ENCODE data around the gene SV2C.

The SV2C gene

DNA sequence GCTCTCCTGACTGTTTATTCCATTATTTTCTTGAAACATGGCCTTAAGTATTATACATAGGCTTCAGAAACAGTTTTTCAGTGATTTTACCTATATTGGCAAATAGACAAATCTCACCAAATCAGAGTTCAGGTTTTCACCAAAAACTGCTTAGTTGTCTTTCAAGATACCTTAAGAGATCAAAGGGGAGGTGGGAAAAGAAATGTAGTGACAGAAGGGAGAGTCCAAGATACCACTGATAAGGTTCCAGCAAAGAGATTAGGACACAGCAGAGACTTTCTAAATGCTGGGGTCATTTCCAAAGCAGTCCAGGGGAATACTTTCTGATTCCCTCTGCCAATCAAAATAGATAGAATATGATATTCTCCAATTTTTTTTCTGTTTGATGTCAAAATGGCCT is 246.2 kb downstream of the SV2C start:
- no peak for ATAC-seq
- no peak for TF ChIP-seq TCF4 (CRISPR knock-in tag; IDR thresholded peaks at IDR 0.05; ENCODE audit: borderline replicate concordance)
- no peak for TF ChIP-seq ZNF565 (CRISPR knock-in tag; conservative IDR thresholded peaks at IDR 0.05; ENCODE audit: low read depth)
- TF ChIP-seq GLIS3 (CRISPR knock-in tag; IDR thresholded peaks at IDR 0.05) = no peak
- TF ChIP-seq, protein P1, sequence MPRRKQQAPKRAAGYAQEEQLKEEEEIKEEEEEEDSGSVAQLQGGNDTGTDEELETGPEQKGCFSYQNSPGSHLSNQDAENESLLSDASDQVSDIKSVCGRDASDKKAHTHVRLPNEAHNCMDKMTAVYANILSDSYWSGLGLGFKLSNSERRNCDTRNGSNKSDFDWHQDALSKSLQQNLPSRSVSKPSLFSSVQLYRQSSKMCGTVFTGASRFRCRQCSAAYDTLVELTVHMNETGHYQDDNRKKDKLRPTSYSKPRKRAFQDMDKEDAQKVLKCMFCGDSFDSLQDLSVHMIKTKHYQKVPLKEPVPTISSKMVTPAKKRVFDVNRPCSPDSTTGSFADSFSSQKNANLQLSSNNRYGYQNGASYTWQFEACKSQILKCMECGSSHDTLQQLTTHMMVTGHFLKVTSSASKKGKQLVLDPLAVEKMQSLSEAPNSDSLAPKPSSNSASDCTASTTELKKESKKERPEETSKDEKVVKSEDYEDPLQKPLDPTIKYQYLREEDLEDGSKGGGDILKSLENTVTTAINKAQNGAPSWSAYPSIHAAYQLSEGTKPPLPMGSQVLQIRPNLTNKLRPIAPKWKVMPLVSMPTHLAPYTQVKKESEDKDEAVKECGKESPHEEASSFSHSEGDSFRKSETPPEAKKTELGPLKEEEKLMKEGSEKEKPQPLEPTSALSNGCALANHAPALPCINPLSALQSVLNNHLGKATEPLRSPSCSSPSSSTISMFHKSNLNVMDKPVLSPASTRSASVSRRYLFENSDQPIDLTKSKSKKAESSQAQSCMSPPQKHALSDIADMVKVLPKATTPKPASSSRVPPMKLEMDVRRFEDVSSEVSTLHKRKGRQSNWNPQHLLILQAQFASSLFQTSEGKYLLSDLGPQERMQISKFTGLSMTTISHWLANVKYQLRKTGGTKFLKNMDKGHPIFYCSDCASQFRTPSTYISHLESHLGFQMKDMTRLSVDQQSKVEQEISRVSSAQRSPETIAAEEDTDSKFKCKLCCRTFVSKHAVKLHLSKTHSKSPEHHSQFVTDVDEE (CRISPR knock-in tag; IDR thresholded peaks at IDR 0.05) = no peak
- TF ChIP-seq RARB (CRISPR knock-in tag; IDR thresholded peaks at IDR 0.05) = no peak
- TF ChIP-seq SNAI2 (CRISPR knock-in tag; IDR thresholded peaks at IDR 0.05) = no peak
- no peak for TF ChIP-seq OSR1 (CRISPR knock-in tag; IDR thresholded peaks at IDR 0.05)
- TF ChIP-seq, protein P2, sequence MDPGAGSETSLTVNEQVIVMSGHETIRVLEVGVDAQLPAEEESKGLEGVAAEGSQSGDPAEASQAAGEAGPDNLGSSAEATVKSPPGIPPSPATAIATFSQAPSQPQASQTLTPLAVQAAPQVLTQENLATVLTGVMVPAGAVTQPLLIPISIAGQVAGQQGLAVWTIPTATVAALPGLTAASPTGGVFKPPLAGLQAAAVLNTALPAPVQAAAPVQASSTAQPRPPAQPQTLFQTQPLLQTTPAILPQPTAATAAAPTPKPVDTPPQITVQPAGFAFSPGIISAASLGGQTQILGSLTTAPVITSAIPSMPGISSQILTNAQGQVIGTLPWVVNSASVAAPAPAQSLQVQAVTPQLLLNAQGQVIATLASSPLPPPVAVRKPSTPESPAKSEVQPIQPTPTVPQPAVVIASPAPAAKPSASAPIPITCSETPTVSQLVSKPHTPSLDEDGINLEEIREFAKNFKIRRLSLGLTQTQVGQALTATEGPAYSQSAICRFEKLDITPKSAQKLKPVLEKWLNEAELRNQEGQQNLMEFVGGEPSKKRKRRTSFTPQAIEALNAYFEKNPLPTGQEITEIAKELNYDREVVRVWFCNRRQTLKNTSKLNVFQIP (CRISPR knock-in tag; IDR thresholded peaks at IDR 0.05; ENCODE audit: borderline replicate concordance, low read depth) = no peak
- no peak for TF ChIP-seq ZNF8 (CRISPR knock-in tag; IDR thresholded peaks at IDR 0.05)
- TF ChIP-seq, protein P3, sequence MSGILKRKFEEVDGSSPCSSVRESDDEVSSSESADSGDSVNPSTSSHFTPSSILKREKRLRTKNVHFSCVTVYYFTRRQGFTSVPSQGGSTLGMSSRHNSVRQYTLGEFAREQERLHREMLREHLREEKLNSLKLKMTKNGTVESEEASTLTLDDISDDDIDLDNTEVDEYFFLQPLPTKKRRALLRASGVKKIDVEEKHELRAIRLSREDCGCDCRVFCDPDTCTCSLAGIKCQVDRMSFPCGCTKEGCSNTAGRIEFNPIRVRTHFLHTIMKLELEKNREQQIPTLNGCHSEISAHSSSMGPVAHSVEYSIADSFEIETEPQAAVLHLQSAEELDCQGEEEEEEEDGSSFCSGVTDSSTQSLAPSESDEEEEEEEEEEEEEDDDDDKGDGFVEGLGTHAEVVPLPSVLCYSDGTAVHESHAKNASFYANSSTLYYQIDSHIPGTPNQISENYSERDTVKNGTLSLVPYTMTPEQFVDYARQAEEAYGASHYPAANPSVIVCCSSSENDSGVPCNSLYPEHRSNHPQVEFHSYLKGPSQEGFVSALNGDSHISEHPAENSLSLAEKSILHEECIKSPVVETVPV (CRISPR knock-in tag; IDR thresholded peaks at IDR 0.05) = no peak
- TF ChIP-seq ZNF70 (CRISPR knock-in tag; IDR thresholded peaks at IDR 0.05) = no peak

DNA sequence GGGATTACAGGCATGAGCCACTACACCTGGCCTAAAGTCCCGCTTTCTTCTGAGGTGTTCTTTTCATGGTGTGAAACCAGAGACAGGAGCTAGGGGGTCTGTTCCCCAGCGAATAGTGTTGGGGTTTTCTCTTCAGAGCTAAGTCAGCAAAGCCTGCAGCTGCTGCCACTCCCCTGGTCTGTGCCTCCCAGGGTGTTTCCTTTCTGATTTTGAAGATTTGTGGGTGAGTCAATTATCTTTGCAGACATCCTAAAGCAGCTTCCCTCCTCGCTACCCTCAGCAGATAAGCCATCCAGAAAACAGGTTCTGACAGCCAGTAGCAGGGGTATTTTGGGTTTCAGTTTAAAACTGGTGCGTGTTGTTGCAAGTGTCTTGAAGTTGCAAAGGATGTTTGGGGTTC is 247.9 kb downstream of the SV2C start:
- TF ChIP-seq OSR1 (CRISPR knock-in tag; IDR thresholded peaks at IDR 0.05) (no peak), ZNF70 (CRISPR knock-in tag; IDR thresholded peaks at IDR 0.05) (no peak), ZNF8 (CRISPR knock-in tag; IDR thresholded peaks at IDR 0.05) (no peak), ZC3H10 (CRISPR knock-in tag; IDR thresholded peaks at IDR 0.05) (no peak), ZFP30 (CRISPR knock-in tag; IDR thresholded peaks at IDR 0.05) (no peak), ZNF565 (CRISPR knock-in tag; conservative IDR thresholded peaks at IDR 0.05; ENCODE audit: low read depth) (no peak), SNAI2 (CRISPR knock-in tag; IDR thresholded peaks at IDR 0.05) (no peak)
- TF ChIP-seq, protein P2 (CRISPR knock-in tag; IDR thresholded peaks at IDR 0.05; ENCODE audit: borderline replicate concordance, low read depth) = no peak

DNA sequence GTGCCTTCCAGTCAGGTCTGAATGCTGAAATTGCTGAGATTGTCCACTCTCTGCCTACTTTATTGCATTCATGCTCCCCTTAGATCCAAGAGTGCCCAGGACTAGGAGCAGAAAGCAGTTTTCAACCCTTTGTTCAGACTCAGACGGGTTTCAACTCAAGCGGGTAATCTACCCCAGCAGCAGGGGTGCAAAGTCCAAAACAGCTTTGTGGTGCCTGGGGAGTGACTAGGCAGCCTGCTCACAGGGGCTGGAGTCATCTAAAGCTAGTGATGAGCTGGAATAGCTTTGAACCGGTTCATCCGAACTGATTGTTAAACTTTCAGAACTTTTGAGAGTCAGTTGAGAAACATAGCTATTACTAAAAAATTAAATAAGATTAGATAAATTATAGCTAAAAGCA is 248.9 kb downstream of the SV2C start:
- TF ChIP-seq TCF4 (CRISPR knock-in tag; IDR thresholded peaks at IDR 0.05; ENCODE audit: borderline replicate concordance) (no peak), ZNF8 (CRISPR knock-in tag; IDR thresholded peaks at IDR 0.05) (no peak), ARNTL (CRISPR knock-in tag; IDR thresholded peaks at IDR 0.05; ENCODE audit: borderline replicate concordance, low read depth) (no peak), OSR1 (CRISPR knock-in tag; IDR thresholded peaks at IDR 0.05) (no peak), ZC3H10 (CRISPR knock-in tag; IDR thresholded peaks at IDR 0.05) (no peak), ZNF70 (CRISPR knock-in tag; IDR thresholded peaks at IDR 0.05) (no peak), GLIS3 (CRISPR knock-in tag; IDR thresholded peaks at IDR 0.05) (no peak), CSDC2 (CRISPR knock-in tag; IDR thresholded peaks at IDR 0.05) (no peak), ISL1 (CRISPR knock-in tag; IDR thresholded peaks at IDR 0.05) (no peak), ZFP3 (CRISPR knock-in tag; IDR thresholded peaks at IDR 0.05) (no peak), SNAI2 (CRISPR knock-in tag; IDR thresholded peaks at IDR 0.05) (no peak), BACH2 (CRISPR knock-in tag; IDR thresholded peaks at IDR 0.05; ENCODE audit: borderline replicate concordance) (no peak), ZNF565 (CRISPR knock-in tag; conservative IDR thresholded peaks at IDR 0.05; ENCODE audit: low read depth) (no peak)
- TF ChIP-seq, protein P3 (CRISPR knock-in tag; IDR thresholded peaks at IDR 0.05) = no peak
- TF ChIP-seq, protein P2 (CRISPR knock-in tag; IDR thresholded peaks at IDR 0.05; ENCODE audit: borderline replicate concordance, low read depth) = no peak
- ATAC-seq = no peak

More for the DNA sequence above, 247.9 kb downstream of the SV2C start:
- ATAC-seq = no peak

All from SK-N-SH treated with all-trans-retinoic acid at 6 μM for 48 hours (cell line).